ENCODE results near the gene NUCB1. TPM values are rescaled to one million over a fixed set of nuclear protein-coding genes. Genes with fewer than 3 reads are reported as not detected.

The NUCB1 gene
- 46.6 TPM for total RNA-seq

DNA sequence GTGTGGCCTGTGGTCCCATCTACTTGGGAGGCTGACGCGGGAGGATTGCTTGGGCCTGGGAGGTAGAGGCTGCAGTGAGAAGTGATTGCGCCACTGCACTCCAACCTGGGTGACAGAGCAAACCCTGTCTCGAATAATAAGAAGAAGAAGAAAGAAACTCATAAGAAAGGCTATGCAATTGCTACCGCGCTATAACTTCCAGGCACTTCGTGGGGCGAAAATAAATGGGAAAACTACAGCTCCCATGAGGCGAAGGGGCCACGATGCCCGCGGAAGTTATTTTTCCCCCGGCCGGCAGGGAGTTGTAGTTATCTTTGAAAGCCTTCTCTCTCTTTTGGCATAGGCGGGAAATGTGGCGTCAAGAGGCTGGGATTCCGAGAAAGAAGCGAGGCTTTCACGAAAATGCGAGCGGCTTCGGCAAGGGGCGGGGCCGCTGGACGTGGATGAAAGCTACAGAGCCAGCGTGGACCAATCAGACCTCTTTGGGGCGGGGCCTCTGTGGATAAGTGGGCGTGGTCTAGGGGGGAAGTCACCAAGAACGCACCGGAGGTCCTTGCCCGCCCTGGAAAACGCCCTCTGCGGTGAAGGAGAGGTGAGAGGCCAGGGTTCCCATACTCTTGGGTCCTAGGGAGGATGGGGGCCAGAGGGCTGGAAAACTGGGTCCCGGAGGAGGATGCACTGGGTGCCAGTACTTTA lies at the start of gene NUCB1:
TSS of gene NUCB1 (plus strand) at position 532 of the 696 bp plus-strand sequence. CDS start 485 bp downstream, outside the sequence.

GRCh38 chr19:48868114-48868886 lies 31.8 kb upstream of the NUCB1 start, which contains the start of gene PLEKHA4:
Gene PLEKHA4 (minus strand): TSS chr19:48868617. CDS start chr19:48867620, 997 bp downstream.

GRCh38 chr19:48872182-48872883 lies 27.8 kb upstream of the NUCB1 start, which contains the start of gene PPP1R15A:
Gene PPP1R15A (plus strand): TSS chr19:48872421. CDS start chr19:48873234, 813 bp downstream.

GRCh38 chr19:48933382-48933932 lies 33.3 kb downstream of the NUCB1 start, which contains the start of gene DHDH:
Gene DHDH (plus strand): TSS chr19:48933699. CDS start chr19:48933722, 23 bp downstream.

DNA sequence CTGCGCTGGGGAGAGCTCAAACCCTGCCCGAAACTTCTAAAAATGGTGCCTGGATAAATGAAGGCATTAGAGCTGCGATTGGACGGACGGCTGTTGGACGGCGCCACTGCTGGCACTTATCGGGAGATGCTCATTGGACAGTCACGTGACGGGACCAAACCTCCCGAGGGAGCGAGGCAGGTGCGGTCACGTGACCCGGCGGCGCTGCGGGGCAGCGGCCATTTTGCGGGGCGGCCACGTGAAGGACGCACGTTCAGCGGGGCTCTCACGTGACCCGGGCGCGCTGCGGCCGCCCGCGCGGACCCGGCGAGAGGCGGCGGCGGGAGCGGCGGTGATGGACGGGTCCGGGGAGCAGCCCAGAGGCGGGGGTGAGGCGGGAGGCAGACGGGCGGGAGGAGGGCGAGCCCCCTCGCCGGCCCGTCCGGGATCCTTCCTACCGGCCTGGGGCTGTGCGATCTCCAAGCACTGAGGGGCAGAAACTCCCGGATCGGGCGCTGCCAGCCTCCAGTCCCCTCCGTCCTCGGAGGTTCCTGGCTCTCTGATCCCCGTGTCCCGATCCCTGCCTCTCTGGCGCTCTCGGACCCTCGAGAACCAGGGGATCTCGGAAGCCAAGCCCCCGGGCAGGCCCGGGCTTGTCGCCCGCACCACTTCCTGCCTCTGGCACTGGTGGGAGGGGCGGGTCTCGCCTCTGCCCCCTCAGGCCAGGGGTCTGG lies 54.6 kb downstream of the NUCB1 start, which contains the start of gene BAX:
TSS of gene BAX (plus strand) at position 281 of the 713 bp plus-strand sequence. CDS start at position 335, 54 bp downstream.

GRCh38 chr19:48965040-48965805 lies 65.1 kb downstream of the NUCB1 start, which contains the start of gene FTL:
Gene FTL (plus strand): TSS chr19:48965309. CDS start chr19:48965508, 199 bp downstream.

Small RNAs within 50 kb of the gene (small RNA-seq; reads per million reads assigned to genes)
- not detected for gene AC026803.1 (ENCODE audit: low replicate concordance)

Other genes starting within 250 kb of the NUCB1 start
- gene NTN5, start 227.3 kb upstream of the NUCB1 start, total RNA-seq = not detected
- not detected for gene FUT2, start 204.3 kb upstream of the NUCB1 start, total RNA-seq
- gene MAMSTR, start 180.6 kb upstream of the NUCB1 start, total RNA-seq = 1.3 TPM
- gene RASIP1, start 159.7 kb upstream of the NUCB1 start, total RNA-seq = 7.5 TPM
- not detected for gene IZUMO1, start 153.4 kb upstream of the NUCB1 start, total RNA-seq
- 0.31 TPM for gene FUT1, start 147.7 kb upstream of the NUCB1 start, total RNA-seq
- not detected for gene FGF21, start 144.8 kb upstream of the NUCB1 start, total RNA-seq
- 14.4 TPM for gene BCAT2, start 89.3 kb upstream of the NUCB1 start, total RNA-seq
- gene HSD17B14, start 63.8 kb upstream of the NUCB1 start, total RNA-seq = 1.3 TPM
- not detected for gene PLEKHA4, start 31.7 kb upstream of the NUCB1 start, total RNA-seq
- gene PPP1R15A, start 27.9 kb upstream of the NUCB1 start, total RNA-seq = 31.6 TPM
- gene TULP2, start 1.6 kb upstream of the NUCB1 start, total RNA-seq = not detected
- gene DHDH, start 33.4 kb downstream of the NUCB1 start, total RNA-seq = not detected
- 7.8 TPM for gene BAX, start 54.6 kb downstream of the NUCB1 start, total RNA-seq
- gene FTL, start 65.0 kb downstream of the NUCB1 start, total RNA-seq = 551 TPM
- gene GYS1, start 93.0 kb downstream of the NUCB1 start, total RNA-seq = 27.5 TPM
- gene RUVBL2, start 93.6 kb downstream of the NUCB1 start, total RNA-seq = 92.6 TPM
- gene LHB, start 116.8 kb downstream of the NUCB1 start, total RNA-seq = not detected
- gene CGB3, start 124.0 kb downstream of the NUCB1 start, total RNA-seq = not detected
- not detected for gene CGB2, start 131.6 kb downstream of the NUCB1 start, total RNA-seq
- gene CGB1, start 136.6 kb downstream of the NUCB1 start, total RNA-seq = not detected
- not detected for gene CGB5, start 143.5 kb downstream of the NUCB1 start, total RNA-seq
- not detected for gene CGB8, start 148.8 kb downstream of the NUCB1 start, total RNA-seq
- gene CGB7, start 157.4 kb downstream of the NUCB1 start, total RNA-seq = not detected
- not detected for gene NTF4, start 164.5 kb downstream of the NUCB1 start, total RNA-seq
- not detected for gene KCNA7, start 172.4 kb downstream of the NUCB1 start, total RNA-seq
- gene SNRNP70, start 185.1 kb downstream of the NUCB1 start, total RNA-seq = 278 TPM
- 21.6 TPM for gene LIN7B, start 214.1 kb downstream of the NUCB1 start, total RNA-seq
- not detected for gene C19orf73, start 218.8 kb downstream of the NUCB1 start, total RNA-seq
- 37.6 TPM for gene PPFIA3, start 219.2 kb downstream of the NUCB1 start, total RNA-seq

All from parietal lobe (tissue), 2 donors.